HG02840 (cell line): ENCODE results near the gene GPX4.
"Not testable (repeated sequence)": the region's sequence is repeated elsewhere in the genome, so short reads cannot be mapped to it uniquely, and the experiment has no call there.

Experiments used
- ATAC-seq: cut with Tn5 transposase; IDR thresholded peaks from one replicate; pipeline ENCODE4 v1.9.1; 2021; ENCODE audit warnings: mild to moderate bottlenecking, moderate library complexity, moderate number of reproducible peaks; ENCODE audit not compliant: unreplicated experiment, low FRiP score

The GPX4 gene

DNA sequence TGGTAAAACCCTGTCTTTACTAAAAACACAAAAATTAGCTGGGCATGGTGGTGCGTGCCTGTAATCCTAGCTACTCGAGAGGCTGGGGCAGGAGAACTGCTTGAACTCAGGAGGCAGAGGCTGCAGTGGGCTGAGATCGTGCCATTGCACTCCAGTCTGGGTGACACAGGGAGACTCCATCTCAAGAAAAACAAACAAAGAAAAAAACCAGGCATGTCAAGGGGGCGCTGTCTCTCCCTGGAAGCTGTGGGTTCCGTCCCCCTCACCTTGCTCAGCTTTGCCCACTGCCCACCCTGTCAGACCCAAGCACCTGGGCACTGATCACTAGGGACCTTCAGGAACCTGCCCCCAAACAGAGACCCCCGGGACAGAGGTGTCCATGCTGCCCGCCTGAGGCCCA, 25.3 kb downstream of the GPX4 start:
- ATAC-seq, result not testable (repeated sequence)

DNA sequence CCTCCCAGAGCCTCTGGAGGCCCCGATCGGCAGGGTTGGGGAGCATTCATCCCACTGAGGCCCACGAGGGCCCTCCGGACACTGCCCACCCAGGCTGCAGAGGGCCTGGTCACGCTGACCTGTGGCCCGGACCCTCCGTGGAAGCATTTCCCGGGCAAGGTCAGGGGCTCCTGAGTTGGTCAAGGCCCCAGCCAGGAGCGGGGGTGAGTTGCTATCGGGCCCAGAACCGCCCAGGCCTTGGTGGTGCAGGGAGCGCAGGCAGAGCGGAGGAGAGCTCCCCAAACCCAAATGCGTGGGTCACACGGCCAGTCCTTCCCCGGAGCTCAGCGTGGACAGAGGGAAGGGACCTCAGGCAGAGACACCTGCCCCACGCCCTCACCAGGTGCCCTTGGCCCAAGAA, 25.7 kb downstream of the GPX4 start:
- ATAC-seq, result no peak

DNA sequence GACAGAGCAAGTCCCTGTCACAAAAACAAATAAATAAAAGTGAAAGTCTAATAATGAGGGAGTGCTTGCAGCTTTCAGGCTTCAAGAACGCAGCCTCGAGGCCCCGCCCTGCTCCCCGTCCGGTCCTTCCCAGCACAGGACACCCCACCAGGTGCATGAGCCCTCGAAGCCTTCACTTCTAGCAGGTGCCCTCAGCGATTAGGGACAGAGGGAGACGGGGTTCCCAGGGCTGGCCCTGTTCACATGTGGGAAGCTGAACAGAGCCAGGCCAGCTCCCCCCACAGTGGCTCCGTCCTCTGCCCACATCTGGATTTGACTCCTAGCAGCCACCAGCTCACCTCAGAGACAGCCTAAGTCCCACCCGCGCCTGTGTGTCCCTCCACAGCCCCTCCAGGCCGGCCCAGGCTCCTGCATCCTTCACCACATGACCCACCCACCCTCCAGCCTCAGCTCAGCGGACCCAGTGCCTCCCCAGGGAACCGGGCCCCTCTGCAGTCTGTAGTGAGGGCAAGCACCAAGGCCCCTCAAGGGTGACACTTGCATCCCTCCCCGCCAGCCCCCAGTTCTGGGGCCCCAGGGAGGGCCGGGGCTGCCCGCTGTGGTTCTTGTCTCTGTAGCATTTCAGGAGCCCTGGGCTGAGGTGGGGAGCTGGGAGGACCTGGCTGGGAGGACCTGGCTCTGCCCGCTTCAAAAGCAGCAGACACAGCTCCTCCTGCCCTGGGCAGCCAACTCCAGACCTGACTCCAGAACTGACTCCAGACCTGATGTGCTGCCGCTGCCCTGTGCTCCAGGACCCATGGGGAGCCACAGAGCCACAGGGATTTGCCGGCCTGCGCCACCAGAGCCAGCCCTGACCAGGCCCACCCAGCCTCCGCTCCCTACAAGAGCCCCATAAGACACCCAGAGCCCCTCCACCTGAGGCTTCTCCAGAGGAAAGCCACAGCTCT, 27.2 kb downstream of the GPX4 start:
- peak; percentile 2 for ATAC-seq

DNA sequence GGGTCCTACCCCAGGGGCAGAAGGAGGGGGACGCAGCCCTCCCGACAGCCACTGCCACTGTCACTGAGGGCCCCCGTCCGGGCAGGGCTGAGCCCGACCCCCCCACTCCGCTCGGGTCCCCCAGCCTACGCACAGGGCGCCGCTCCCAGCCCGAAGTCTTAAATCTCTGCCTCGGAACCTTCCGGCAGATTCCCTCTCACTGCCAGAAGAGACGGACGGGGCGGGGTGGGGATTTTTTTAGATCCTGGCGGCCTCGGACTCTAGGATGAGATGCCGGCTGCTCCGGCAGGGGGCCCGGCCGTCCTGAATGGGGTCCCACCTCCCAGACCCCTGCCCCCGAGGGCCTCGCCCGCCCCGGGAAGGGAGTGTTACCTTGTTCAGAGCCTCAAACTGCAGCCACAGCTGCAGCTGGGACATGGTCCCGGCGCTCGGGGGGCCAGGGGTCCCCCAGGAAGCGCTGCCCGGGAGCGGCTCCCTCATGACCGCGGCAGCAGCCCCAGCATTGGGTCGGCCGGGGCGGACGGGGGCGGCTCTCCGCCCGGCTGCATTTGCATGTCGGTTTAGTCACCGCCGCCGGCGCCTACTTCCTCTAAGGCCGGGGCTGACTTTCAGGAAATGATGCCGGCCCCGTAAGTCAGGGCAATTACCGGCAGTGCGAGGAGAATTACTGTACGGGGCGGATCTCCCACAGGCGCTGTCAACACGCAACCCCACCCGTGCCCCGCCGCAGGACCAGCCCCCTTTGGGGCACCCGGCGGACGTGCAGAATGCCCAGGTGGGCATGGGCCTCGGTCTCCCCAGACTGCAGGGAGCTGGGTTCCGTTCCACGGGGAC, 28.1 kb downstream of the GPX4 start:
- peak; percentile 53 for ATAC-seq

DNA sequence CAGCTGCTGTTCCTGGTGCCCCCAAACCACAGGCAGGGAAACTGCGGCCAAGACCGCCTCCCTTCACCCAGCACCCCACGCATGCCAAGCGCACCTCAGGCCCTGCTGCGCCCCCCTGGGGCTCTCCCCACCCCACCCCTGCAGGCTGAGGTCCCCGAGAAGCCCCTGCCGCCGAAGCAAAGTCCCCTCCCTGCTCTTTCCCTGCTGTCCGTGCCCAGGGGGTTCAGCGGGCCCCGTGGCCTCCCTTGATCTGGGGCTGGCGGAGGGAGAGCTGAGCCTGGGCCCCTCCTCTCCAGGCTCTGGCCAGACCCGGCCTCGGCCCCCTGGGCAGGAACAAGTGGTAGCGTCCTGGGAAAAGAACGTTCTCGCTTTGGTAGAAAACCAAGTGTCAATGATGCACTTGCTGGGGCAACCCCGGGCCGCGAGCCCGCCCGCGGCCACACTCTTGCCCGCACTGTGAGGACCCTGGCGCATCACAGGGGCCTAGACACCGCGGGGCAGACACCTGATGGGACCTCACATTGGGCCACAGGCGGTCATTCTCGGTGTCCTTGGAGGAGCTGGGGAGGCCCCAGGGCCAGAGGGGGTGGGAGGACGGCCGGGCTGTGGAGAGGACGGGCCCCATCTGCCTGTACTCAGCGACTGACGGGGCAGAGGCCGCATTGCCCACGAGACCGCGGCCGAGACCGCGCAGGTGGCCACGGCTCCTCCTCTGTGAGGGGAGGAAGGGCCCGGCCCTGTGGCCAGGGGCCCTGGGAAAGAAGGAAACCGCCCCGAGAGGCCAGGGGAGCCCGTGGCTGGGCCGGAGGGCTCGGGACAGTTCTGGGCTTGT, 29.0 kb downstream of the GPX4 start:
- ATAC-seq, result no peak

DNA sequence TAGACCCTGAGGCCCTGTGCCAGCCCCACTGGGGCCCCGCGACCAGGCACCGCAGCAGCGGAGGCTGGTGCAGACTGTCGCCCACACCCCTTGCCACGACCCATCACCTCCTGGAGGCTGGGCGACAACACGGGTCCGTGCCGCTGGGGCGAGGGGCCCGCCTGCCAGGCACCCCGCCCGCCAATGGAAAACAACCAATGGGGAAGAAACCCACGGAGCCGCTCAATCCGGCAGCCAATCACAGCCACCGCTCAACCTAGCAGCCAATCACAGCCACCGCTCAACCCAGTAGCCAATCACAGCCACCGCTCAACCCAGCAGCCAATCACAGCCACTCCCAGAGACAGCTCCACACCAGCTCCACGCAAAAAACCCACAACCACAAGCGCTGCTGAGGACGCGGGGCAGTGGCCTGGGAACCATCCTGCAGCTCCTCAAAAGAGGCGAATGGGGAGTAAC, 29.7 kb downstream of the GPX4 start:
- ATAC-seq, result no peak

DNA sequence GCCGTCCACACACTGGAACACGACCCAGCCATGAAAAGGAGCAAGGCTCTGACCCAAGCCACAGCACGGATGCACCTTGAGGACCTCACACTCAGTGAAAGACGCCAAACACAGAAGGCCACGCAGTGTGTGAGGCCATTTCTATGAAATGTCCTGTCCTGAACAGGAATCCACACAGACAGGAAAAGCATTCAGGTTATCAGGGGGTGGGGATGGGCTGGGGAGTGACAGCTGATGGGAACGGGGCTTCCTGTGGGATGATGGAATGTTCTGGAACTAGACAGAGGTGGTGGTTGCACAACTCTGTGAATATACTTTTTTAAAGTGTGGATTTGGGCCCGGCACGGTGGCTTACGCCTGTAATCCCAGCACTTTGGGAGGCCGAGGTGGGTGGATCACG, 30.6 kb downstream of the GPX4 start:
- ATAC-seq, result no peak

DNA sequence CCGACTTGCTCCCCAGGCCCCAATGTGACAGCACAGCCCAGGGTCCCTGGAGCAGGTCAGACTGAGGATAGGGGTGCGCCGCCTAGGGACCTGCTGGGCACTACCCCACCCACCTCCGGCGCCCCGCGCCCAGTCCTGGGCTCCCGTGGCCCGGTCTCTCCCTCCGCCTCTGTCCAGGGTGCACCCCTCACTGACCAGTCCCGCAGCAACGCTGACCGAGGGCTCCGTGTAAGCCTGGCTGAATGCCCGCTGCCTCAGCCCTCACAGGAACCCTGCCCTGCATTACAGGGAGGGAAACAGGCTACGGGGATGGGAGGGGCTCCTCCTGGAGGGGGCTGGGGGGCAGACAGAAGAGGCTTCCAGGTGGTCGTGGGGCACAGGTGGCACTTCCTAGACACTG, 31.7 kb downstream of the GPX4 start:
- no peak for ATAC-seq

DNA sequence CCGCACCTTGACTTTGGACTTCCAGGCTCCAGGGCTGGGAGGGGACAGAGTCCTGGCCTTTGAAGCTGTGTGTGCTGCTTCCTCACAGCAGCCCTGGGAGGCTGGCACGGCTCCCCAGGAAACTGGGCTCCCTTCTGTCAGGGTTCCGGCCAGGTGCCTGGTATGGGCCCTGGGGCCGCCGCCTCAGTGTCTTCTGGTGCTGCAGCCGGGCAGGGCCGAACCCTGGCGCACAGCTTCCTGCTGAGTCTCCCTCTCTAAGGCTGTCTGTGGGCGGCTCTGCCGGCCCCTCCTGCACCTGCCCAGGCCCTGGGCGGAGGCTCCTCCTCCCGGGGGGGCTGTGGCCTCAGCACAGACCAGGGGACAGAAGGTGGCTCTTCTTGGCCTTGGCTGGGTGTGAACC, 32.4 kb downstream of the GPX4 start:
- ATAC-seq, result no peak

DNA sequence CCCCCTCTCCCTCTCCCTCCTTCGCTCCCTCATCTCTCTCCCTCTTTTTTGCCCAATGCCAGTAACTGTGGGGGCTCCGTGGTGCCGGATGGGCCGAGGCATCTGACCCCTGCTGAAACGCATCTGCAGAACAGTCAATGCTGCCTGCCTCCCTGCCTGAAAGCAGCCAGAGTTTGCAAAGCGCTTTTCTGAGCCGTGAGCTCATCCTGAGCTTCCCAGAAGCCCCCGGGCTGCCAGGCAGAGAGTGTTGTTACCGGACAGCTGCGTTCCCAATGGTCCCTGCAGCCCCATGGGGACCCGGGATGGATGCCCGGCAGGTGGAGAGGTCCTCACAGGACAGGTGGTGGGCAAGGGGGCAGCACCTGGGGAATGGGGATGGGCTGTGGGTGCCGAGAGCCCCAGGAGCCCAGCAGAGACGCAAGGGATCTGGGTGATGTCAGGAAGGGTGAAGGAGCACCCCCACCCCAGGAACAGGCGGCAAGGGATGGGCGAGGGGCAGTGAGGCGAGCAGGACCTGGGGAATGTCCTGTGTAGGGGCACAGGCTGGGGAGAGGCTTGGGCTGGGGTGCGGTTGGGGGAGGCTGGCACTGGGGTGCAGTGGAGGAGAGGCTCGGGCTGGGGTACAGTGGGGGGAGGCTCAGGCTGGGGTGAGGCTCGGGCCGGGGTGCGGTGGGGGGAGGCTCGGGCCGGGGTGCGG, 33.0 kb downstream of the GPX4 start:
- ATAC-seq, result no peak

DNA sequence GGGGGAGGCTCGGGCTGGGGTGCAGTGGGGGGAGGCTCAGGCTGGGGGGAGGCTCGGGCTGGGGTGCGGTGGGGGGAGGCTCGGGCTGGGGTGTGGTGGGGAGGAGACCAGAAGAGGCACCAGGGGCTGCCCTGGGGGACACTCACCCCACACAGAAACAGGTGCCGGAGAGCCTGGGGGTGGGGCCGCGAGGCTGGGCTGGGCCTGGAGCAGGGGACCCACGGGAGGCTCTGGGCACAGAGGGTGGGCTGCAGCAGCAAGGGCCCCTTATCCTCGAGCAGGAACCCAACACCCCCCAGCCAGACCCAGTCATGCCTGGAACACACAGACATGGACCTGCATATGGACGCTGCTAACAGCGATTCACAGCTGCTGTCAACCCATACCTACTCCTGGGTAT, 34.3 kb downstream of the GPX4 start:
- ATAC-seq, result no peak

DNA sequence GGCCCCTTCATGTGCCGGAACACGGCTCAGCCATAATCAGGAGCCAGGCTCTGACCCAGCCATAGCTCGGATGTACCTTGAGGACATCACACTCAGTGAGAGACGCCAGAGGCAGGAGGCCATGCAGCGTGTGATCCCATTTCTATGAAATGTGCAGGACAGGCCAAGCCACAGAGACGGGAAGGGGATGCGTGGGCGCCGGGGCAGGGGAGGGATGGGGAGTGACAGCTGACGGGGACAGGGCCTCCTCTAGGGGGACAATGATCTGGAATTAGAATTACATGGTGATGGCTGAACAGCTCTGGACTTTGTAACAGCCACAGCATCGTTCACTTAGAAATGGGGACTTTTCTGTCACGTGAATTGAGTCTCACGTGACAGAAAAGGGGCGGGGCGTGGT, 35.3 kb downstream of the GPX4 start:
- no peak for ATAC-seq

DNA sequence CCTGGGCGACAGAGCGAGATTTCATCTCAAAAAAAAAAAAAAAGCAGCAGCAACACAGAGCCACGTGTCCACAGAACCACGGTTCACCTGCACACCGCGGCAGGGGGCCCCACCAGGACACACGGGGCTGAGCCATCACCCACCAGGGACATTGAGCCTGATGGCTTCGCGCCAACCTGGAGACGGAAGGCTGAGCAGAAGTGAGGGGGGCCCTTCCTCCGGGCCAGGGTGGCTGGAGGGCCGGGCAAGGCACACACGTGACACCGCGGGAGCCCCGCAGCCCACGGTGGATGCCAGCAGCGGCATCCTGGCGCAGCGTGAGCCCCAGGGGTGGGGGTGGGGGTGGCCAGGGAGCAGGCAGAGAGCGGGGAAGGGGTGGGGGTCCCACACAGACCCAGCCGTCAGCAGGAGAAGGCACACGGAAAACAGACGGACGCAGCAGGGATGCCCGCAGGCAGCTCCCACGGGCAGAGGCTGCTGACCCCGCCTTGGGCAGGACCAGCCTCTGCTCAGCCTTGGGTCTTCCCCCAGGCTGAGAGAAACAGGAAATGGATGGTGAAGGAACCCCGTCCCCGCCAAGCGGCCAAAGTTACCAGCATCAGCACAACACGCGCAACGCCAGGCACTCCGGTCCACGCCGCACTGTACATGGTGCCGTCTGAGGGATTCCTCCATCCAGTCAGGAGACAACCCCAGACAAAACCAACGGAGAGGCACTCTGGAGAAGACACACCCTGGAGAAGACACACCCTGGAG, 36.7 kb downstream of the GPX4 start:
- no peak for ATAC-seq

DNA sequence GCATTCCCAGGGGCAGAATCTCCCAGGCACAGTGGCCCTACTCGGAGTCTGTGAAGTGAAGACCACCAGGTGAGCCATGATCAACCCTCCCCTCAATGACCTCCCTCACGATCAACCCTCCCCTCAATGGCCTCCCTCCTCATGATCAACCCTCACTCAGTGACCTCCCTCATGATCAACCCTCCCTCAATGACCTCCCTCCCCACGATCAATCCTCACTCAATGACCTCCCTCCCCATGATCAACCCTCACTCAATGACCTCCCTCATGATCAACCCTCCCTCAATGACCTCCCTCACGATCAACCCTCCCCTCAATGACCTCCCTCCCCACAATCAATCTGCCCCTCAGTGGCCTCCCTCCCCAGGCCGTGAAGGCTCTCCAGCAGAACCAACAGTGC, 38.1 kb downstream of the GPX4 start:
- ATAC-seq, result no peak

DNA sequence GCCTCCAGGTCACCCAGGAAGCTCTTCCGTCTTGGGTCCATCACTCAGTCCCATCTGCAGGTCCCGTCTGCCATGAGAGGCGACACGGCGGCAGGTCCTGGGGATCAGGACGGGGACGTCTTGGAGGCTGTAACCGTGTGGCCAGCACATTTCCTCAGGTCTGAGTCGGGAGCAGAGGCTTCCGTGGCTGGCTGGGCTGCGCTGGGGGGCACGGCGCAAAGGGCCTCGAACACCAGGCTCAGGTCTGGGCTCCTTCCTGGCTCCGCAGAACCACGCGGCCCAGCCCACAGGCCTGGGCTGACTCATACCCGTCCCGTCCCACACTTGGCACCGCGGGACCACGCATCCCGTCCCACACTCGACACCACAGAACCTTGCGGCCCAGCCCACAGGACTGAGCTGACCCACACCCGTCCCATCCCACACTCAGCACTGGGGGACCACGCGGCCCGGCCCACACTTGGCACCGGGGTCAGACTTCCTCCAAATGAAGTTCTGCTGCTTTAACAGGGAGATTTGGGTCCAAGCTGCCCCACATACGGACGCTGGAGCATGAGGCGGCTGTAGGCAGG, 40.1 kb downstream of the GPX4 start:
- no peak for ATAC-seq

DNA sequence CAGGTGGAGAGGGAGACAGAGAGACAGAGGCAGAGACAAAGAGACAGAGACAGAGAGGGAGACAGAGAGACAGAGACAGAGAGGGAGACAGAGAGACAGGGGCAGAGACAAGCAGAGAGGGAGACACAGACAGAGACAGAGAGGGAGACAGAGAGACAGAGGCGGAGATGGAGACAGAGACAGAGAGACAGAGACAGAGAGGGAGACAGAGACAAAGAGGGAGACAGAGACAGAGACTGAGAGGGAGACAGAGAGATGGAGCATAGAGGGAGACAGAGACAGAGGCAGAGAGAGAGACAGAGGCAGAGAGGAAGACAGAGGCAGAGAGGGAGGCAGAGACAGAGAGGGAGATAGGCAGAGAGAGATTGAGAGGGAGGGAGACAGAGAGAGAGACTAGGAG, 40.9 kb downstream of the GPX4 start:
- no peak for ATAC-seq

DNA sequence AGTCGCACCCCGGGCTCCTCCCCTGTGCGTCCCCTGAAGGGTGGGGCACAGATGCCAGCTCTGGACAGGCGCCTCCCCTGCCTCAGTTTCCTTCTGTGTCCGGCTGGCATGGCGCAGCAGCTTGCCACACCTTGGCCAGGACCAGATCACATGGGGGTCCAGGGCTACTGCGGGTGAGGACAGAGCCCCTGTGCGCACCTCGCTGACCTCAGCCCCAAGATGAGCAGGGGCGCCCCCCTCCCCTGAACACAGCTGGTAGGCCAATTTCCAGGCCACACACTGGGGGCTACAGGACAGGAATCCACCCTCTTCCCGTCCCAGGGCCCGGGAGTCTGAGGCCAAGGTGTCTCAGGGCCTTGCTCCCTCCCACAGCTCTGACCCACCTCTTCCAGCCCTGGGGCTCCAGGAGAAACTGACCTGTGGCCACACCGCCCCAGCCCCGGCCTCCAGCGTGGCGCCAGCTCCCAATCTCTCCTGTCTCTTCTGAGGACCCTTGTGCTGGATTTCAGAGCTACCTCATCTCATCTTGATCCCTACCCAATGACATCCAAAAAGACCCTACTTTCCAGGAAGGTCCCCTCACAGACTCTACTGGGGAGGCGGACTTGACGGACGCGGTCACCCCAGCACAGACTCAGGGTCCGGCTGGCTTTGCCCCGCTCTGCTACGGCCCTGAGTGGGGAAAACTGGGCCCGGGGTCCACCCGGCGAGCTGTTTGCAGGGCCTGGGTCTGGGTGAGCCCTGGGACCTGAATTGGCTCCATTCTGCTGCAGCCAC, 42.0 kb downstream of the GPX4 start:
- no peak for ATAC-seq

DNA sequence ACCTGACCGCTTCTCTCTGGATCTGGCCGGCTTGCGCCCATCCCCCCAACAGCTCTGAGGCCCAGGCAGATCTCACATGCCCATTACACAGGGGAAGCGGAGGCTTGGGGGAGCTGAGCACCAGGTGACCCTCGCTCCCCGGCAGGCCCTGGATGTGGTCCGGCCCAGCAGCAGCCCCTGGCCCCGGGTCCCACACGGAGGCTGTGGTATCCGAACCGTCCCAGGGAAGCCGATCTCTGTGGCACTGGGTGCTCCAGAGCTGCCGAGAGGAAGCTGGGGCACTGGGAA, 42.6 kb downstream of the GPX4 start:
- no peak for ATAC-seq
